Fibroblast of lung (primary cell): Measurements from ENCODE around the gene CENPP. TPM values are rescaled to one million over a fixed set of nuclear protein-coding genes. Genes with fewer than 3 reads are reported as not detected.

Experiments used
- DNase-seq, 2 donors: peaks; one replicate each; pipeline versions ENCODE4 v3.0.0 to v3.0.0-alpha.2; 2010; ENCODE audit warnings: low read depth in 2 of 2
- H2AFZ ChIP-seq: 2 replicates; pipeline ENCODE4 v1.5.1; 2012; ENCODE audit warnings: low read length, control low read depth, inconsistent platforms
- H3K27ac ChIP-seq: 2 replicates; pipeline ENCODE4 v1.5.1; 2011; ENCODE audit warnings: low read length, control low read depth; ENCODE audit not compliant: insufficient read depth
- H3K27me3 ChIP-seq: 2 replicates; pipeline ENCODE4 v1.5.1; 2011; ENCODE audit warnings: mild to moderate bottlenecking, low read length; ENCODE audit not compliant: control insufficient read depth, insufficient read depth
- H3K36me3 ChIP-seq: 2 replicates; pipeline ENCODE4 v1.5.1; 2011; ENCODE audit warnings: low read length; ENCODE audit not compliant: control insufficient read depth, insufficient read depth
- H3K4me1 ChIP-seq: 2 replicates; pipeline ENCODE4 v1.5.1; 2011; ENCODE audit warnings: low read length; ENCODE audit not compliant: control insufficient read depth, insufficient read depth; ENCODE audit errors: extremely low read depth
- H3K4me2 ChIP-seq: 2 replicates; pipeline ENCODE4 v1.5.1; 2011; ENCODE audit warnings: low read length, control low read depth; ENCODE audit not compliant: insufficient read depth; ENCODE audit errors: extremely low read depth
- H3K4me3 ChIP-seq, 4 experiments: fragments of 200-600 bp in 1 of 4; sonication (generic) in 1 of 4; replicated peaks in 1 of 4; 2 replicates each; pipeline ENCODE4 v1.5.1; 2011 to 2016; ENCODE audit warnings: low read length in 4 of 4, low read depth in 3 of 4, mild to moderate bottlenecking in 3 of 4, control low read depth in 2 of 4, inconsistent platforms in 1 of 4, mixed read lengths in 1 of 4; ENCODE audit not compliant: insufficient read depth in 1 of 4; ENCODE audit errors: control extremely low read depth in 1 of 4
- H3K79me2 ChIP-seq: 2 replicates; pipeline ENCODE4 v1.5.1; 2012; ENCODE audit warnings: mild to moderate bottlenecking, low read length, inconsistent platforms; ENCODE audit not compliant: control insufficient read depth, insufficient read depth
- H3K9ac ChIP-seq: 2 replicates; pipeline ENCODE4 v1.5.1; 2011; ENCODE audit warnings: mild to moderate bottlenecking, low read length, control low read depth; ENCODE audit not compliant: insufficient read depth
- H3K9me3 ChIP-seq: 2 replicates; pipeline ENCODE4 v1.5.1; 2012; ENCODE audit warnings: low read depth, low read length; ENCODE audit not compliant: control insufficient read depth, insufficient read depth
- H4K20me1 ChIP-seq: 2 replicates; pipeline ENCODE4 v1.5.1; 2011; ENCODE audit warnings: low read length; ENCODE audit not compliant: control insufficient read depth, insufficient read depth; ENCODE audit errors: extremely low read depth
- CTCF ChIP-seq, 2 donors: IDR thresholded peaks in 1 of 2; conservative IDR thresholded peaks in 1 of 2; 1 replicate in 1 of 2; 2 replicates in 1 of 2; pipeline ENCODE4 v1.5.1; 2011 to 2012; ENCODE audit warnings: low read length in 2 of 2, control low read depth in 1 of 2, inconsistent platforms in 1 of 2, low read depth in 1 of 2, mild to moderate bottlenecking in 1 of 2
- EZH2 ChIP-seq: IDR thresholded peaks from 2 replicates; pipeline ENCODE4 v1.5.1; 2012; ENCODE audit warnings: low read length, control low read depth, mild to moderate bottlenecking; ENCODE audit errors: missing control alignments
- polyA plus RNA-seq, 2 donors: library from polyadenylated mRNA; depleted of rRNA in 1 of 2; stranded (reverse) in 1 of 2; unstranded in 1 of 2; fragments of >200 nt; gene quantifications; 2 replicates each; pipeline ENCODE4 v1.2.1, GENCODE V29; 2011 to 2012; ENCODE audit warnings: missing spikeins in 1 of 2
- total RNA-seq: library from RNA; depleted of rRNA; stranded (reverse); fragments of >200 nt; gene quantifications from 2 replicates; pipeline ENCODE4 v1.2.1, GENCODE V29; 2014

The CENPP gene
- total and polyA plus RNA-seq, 2 donors (not counting 1 experiment from before 2014, with no cell fraction given), result 1.7 to 2.4 TPM

GRCh38 chr9:92633614-92634278 is 308.0 kb downstream of the CENPP start:
- H3K27me3 ChIP-seq, result no peaks in the 10 kb centered on the region
- H2AFZ ChIP-seq, result no peak overlapping the region
- no peaks in the 10 kb centered on the region for H4K20me1 ChIP-seq
- DNase-seq, result no peak
- no peaks in the 10 kb centered on the region for H3K4me1 ChIP-seq
- peaks cover 13% of the 10 kb centered on the region for H3K36me3 ChIP-seq
- no peak overlapping the region for H3K4me2 ChIP-seq
- no peaks in the 10 kb centered on the region for H3K9me3 ChIP-seq
- H3K4me3 ChIP-seq, result no peak overlapping the region
- TF ChIP-seq CTCF (conservative IDR thresholded peaks at IDR 0.05 in 1 of 2, IDR thresholded peaks at IDR 0.05 in 1 of 2; ENCODE audit: low read depth in 1 of 2, low read length in 2 of 2) (no peak), EZH2 (no peak)
- H3K79me2 ChIP-seq, result no peaks in the 10 kb centered on the region
- H3K27ac ChIP-seq, result no peak overlapping the region
- H3K9ac ChIP-seq, result no peak overlapping the region

GRCh38 chr9:92634712-92635605 is 309.2 kb downstream of the CENPP start:
- TF ChIP-seq EZH2, result no peak
- TF ChIP-seq CTCF (conservative IDR thresholded peaks at IDR 0.05 in 1 of 2, IDR thresholded peaks at IDR 0.05 in 1 of 2; ENCODE audit: low read depth in 1 of 2, low read length in 2 of 2), result peak; percentile 97 to 98
- Histone ChIP-seq H4K20me1 (no peaks in the 10 kb centered on the region), H2AFZ (peak overlapping the region; percentile 51), H3K27me3 (no peaks in the 10 kb centered on the region), H3K27ac (no peak overlapping the region), H3K4me2 (no peak overlapping the region), H3K36me3 (peaks cover 13% of the 10 kb centered on the region), H3K9ac (no peak overlapping the region), H3K79me2 (no peaks in the 10 kb centered on the region), H3K9me3 (no peaks in the 10 kb centered on the region), H3K4me1 (no peaks in the 10 kb centered on the region), H3K4me3 (no peak overlapping the region)
- peak; percentile 53 to 81 for DNase-seq

GRCh38 chr9:92635760-92636159 is 310.0 kb downstream of the CENPP start:
- no peaks in the 10 kb centered on the region for H3K27me3 ChIP-seq
- no peak for DNase-seq
- H3K9me3 ChIP-seq, result no peaks in the 10 kb centered on the region
- no peaks in the 10 kb centered on the region for H3K79me2 ChIP-seq
- H2AFZ ChIP-seq, result no peak overlapping the region
- H4K20me1 ChIP-seq, result no peaks in the 10 kb centered on the region
- no peak overlapping the region for H3K4me2 ChIP-seq
- H3K4me3 ChIP-seq, result no peak overlapping the region
- peaks cover 17% of the 10 kb centered on the region for H3K36me3 ChIP-seq
- no peak for TF ChIP-seq CTCF (conservative IDR thresholded peaks at IDR 0.05 in 1 of 2, IDR thresholded peaks at IDR 0.05 in 1 of 2; ENCODE audit: low read depth in 1 of 2, low read length in 2 of 2)
- no peak for TF ChIP-seq EZH2
- H3K27ac ChIP-seq, result no peak overlapping the region
- H3K9ac ChIP-seq, result no peak overlapping the region
- H3K4me1 ChIP-seq, result no peaks in the 10 kb centered on the region
